ENCODE measurements around the gene SH3D21. TPM values are rescaled to one million over a fixed set of nuclear protein-coding genes. Genes with fewer than 3 reads are reported as not detected.
A peak's percentile ranks its signal among the peaks of the same experiment; 100 is the strongest.

SH3D21 gene
- total RNA-seq, 3 donors from 2014 or later, result 12.3 to 18.0 (median 14.2) TPM

DNA sequence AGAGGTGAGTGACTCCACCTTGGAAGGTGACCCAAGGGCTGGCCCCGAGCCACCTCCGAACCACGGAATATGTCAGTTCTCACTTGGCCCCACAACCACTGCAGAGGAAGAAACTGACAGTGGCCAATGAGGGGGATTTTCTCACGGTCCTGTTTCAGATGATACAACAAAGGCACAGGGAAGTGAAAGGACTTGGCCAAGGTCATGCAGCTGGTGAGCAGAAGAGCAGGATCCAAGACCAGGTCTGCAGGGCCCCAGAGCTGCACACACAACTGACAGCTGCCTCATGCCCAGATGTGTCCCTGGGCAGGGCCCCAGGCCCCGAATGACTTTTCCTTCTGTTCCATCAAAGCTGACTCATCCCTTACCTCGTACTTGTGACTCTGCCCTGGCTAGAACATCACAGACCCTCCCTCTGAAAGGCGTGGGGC, 43.1 kb downstream of the SH3D21 start:
- Histone ChIP-seq H3K4me1 (ENCODE audit: low read depth) (no peaks in the 10 kb centered on the region), H3K4me3 (no peak overlapping the region), H3K9me3 (no peaks in the 10 kb centered on the region), H3K36me3 (ENCODE audit: low read depth) (no peaks in the 10 kb centered on the region)
- intact Hi-C loops (cut with DNase I, micrococcal nuclease), result no loop called here
- ATAC-seq (peak; percentile 47), DNase-seq (no peak)
- TF ChIP-seq, protein P1, sequence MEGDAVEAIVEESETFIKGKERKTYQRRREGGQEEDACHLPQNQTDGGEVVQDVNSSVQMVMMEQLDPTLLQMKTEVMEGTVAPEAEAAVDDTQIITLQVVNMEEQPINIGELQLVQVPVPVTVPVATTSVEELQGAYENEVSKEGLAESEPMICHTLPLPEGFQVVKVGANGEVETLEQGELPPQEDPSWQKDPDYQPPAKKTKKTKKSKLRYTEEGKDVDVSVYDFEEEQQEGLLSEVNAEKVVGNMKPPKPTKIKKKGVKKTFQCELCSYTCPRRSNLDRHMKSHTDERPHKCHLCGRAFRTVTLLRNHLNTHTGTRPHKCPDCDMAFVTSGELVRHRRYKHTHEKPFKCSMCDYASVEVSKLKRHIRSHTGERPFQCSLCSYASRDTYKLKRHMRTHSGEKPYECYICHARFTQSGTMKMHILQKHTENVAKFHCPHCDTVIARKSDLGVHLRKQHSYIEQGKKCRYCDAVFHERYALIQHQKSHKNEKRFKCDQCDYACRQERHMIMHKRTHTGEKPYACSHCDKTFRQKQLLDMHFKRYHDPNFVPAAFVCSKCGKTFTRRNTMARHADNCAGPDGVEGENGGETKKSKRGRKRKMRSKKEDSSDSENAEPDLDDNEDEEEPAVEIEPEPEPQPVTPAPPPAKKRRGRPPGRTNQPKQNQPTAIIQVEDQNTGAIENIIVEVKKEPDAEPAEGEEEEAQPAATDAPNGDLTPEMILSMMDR (IDR thresholded peaks at IDR 0.05), result no peak

DNA sequence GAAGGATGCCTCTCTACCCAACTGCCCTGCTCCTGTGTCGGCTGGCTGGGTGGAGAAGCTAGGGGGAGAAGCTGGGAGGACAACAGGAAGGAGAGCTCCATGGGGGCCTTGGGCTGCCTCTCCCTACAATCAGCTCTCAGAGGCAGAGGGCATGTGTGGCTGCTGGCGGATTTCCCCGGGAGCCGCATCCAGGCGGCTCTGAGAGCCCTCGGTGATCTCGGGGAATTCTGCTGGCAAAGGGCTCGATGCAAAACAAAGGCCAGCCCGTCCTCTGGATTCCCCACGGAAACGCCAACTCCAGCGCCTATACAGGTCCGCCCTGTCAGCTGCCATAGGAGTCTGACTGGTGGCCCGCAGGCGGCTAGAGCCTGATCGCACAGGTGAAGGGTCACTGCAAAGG, 43.7 kb downstream of the SH3D21 start:
- Histone ChIP-seq H3K4me1 (ENCODE audit: low read depth) (no peaks in the 10 kb centered on the region), H3K36me3 (ENCODE audit: low read depth) (no peaks in the 10 kb centered on the region), H3K4me3 (no peak overlapping the region), H3K9me3 (no peaks in the 10 kb centered on the region)
- DNase-seq, result no peak
- TF ChIP-seq, protein P1 (IDR thresholded peaks at IDR 0.05), result no peak
- intact Hi-C loops (cut with DNase I, micrococcal nuclease), result no loop called here
- no peak for ATAC-seq

- DNase-seq, result no peak
- Histone ChIP-seq H3K4me3 (no peak overlapping the region), H3K9me3 (no peaks in the 10 kb centered on the region), H3K4me1 (ENCODE audit: low read depth) (no peaks in the 10 kb centered on the region), H3K36me3 (ENCODE audit: low read depth) (no peaks in the 10 kb centered on the region)
- TF ChIP-seq, protein P1 (IDR thresholded peaks at IDR 0.05), result no peak
- intact Hi-C loops (cut with DNase I, micrococcal nuclease), result no loop called here
- ATAC-seq, result peak; percentile 46
These were observed 44.6 kb downstream of the SH3D21 start for GRCh38 chr1:36350659-36351226.

- H3K4me1 ChIP-seq (ENCODE audit: low read depth), result no peaks in the 10 kb centered on the region
- DNase-seq (no peak), ATAC-seq (peak; percentile 7)
- no peaks in the 10 kb centered on the region for H3K36me3 ChIP-seq (ENCODE audit: low read depth)
- intact Hi-C loops (cut with DNase I, micrococcal nuclease), result no loop called here
- TF ChIP-seq, protein P1 (IDR thresholded peaks at IDR 0.05), result no peak
- H3K4me3 ChIP-seq, result no peak overlapping the region
- no peaks in the 10 kb centered on the region for H3K9me3 ChIP-seq
These were observed 45.2 kb downstream of the SH3D21 start for GRCh38 chr1:36351227-36351977.

GRCh38 chr1:36352125-36352909, 46.1 kb downstream of the SH3D21 start:
- Histone ChIP-seq H3K9me3 (no peaks in the 10 kb centered on the region), H3K4me1 (ENCODE audit: low read depth) (no peaks in the 10 kb centered on the region), H3K4me3 (no peak overlapping the region), H3K36me3 (ENCODE audit: low read depth) (no peaks in the 10 kb centered on the region)
- intact Hi-C loops (cut with DNase I, micrococcal nuclease), result no loop called here
- ATAC-seq, result no peak
- TF ChIP-seq, protein P1 (IDR thresholded peaks at IDR 0.05), result no peak
- no peak for DNase-seq
